Neural crest cell (in vitro differentiated cells): ENCODE data around the gene INTS1. TPM values are rescaled to one million over a fixed set of nuclear protein-coding genes. Genes with fewer than 3 reads are reported as not detected.

ENCODE experiments used
- DNase-seq: peaks from one replicate; pipeline ENCODE4 v3.0.0; 2021; ENCODE audit warnings: low read depth, mixed read lengths, low spot score
- H3K27ac Mint-ChIP-seq: one replicate; pipeline ENCODE4 v1.8.0; 2021; ENCODE audit warnings: mild to moderate bottlenecking, mixed read lengths; ENCODE audit not compliant: unreplicated experiment
- H3K27me3 Mint-ChIP-seq: 2 replicates; pipeline ENCODE4 v1.8.0; 2021; ENCODE audit warnings: low read depth, mild to moderate bottlenecking, mixed read lengths
- H3K36me3 Mint-ChIP-seq: 2 replicates; pipeline ENCODE4 v1.8.0; 2021; ENCODE audit warnings: low read depth, mild to moderate bottlenecking, mixed read lengths
- H3K4me1 Mint-ChIP-seq: 2 replicates; pipeline ENCODE4 v1.8.0; 2021; ENCODE audit warnings: mixed read lengths
- H3K4me3 Mint-ChIP-seq: one replicate; pipeline ENCODE4 v1.8.0; 2021; ENCODE audit warnings: mild to moderate bottlenecking, mixed read lengths
- H3K9me3 Mint-ChIP-seq: 2 replicates; pipeline ENCODE4 v1.8.0; 2021; ENCODE audit warnings: mixed read lengths
- total RNA-seq: library from RNA; stranded (reverse); gene quantifications from 2 replicates; pipeline ENCODE4 v1.2.1, GENCODE V29; 2021
- TF ChIP-seq, protein P1 (sequence below): fragments of 200-600 bp; sonication (generic); conservative IDR thresholded peaks from 2 replicates; pipeline ENCODE4 v1.5.0; 2021; ENCODE audit warnings: antibody characterized with exemption, mild to moderate bottlenecking

The INTS1 gene
- total RNA-seq, 1 donor from 2014 or later = 134 TPM

- TF ChIP-seq, protein P1, sequence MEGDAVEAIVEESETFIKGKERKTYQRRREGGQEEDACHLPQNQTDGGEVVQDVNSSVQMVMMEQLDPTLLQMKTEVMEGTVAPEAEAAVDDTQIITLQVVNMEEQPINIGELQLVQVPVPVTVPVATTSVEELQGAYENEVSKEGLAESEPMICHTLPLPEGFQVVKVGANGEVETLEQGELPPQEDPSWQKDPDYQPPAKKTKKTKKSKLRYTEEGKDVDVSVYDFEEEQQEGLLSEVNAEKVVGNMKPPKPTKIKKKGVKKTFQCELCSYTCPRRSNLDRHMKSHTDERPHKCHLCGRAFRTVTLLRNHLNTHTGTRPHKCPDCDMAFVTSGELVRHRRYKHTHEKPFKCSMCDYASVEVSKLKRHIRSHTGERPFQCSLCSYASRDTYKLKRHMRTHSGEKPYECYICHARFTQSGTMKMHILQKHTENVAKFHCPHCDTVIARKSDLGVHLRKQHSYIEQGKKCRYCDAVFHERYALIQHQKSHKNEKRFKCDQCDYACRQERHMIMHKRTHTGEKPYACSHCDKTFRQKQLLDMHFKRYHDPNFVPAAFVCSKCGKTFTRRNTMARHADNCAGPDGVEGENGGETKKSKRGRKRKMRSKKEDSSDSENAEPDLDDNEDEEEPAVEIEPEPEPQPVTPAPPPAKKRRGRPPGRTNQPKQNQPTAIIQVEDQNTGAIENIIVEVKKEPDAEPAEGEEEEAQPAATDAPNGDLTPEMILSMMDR = no peak
- DNase-seq = no peak
- Mint-ChIP-seq H3K4me1 (no peaks in the 10 kb centered on the region), H3K27me3 (no peaks in the 10 kb centered on the region), H3K27ac (no peak overlapping the region), H3K9me3 (no peaks in the 10 kb centered on the region), H3K4me3 (no peak overlapping the region), H3K36me3 (no peaks in the 10 kb centered on the region)
Observed at GRCh38 chr7:1550005-1550845, 46.0 kb upstream of the INTS1 start.

GRCh38 chr7:1549357-1550004 is 45.3 kb upstream of the INTS1 start:
- H3K9me3 Mint-ChIP-seq = no peaks in the 10 kb centered on the region
- no peak overlapping the region for H3K4me3 Mint-ChIP-seq
- TF ChIP-seq, protein P1 = no peak
- no peaks in the 10 kb centered on the region for H3K27me3 Mint-ChIP-seq
- H3K36me3 Mint-ChIP-seq = no peaks in the 10 kb centered on the region
- H3K27ac Mint-ChIP-seq = no peak overlapping the region
- no peak for DNase-seq
- H3K4me1 Mint-ChIP-seq = no peaks in the 10 kb centered on the region

GRCh38 chr7:1548944-1549343 is 44.8 kb upstream of the INTS1 start:
- no peak for DNase-seq
- no peaks in the 10 kb centered on the region for H3K27me3 Mint-ChIP-seq
- H3K4me1 Mint-ChIP-seq = no peaks in the 10 kb centered on the region
- H3K4me3 Mint-ChIP-seq = no peak overlapping the region
- H3K27ac Mint-ChIP-seq = no peak overlapping the region
- TF ChIP-seq, protein P1 = no peak
- H3K36me3 Mint-ChIP-seq = no peaks in the 10 kb centered on the region
- H3K9me3 Mint-ChIP-seq = no peaks in the 10 kb centered on the region

DNA sequence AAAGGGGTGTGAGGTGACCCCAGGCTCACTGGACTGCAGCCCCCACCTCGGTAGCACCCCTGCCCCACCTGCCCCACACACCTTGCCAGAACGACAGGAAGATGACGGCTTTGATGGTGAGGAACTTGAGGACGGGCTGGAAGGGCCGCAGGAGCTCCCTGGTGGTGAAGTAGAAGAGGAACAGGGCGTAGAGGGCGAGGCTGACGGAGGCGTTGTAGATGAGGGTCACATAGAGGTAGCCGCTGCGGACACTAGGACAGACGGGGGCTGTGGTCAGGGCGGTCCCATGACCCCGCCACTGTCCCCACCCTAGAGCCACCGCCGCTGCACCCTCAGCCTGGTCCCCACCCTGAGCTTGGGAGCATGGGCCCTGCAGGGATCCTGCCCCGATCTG is 44.2 kb upstream of the INTS1 start:
- H3K4me1 Mint-ChIP-seq = no peaks in the 10 kb centered on the region
- no peaks in the 10 kb centered on the region for H3K36me3 Mint-ChIP-seq
- TF ChIP-seq, protein P1 = no peak
- no peak overlapping the region for H3K27ac Mint-ChIP-seq
- H3K9me3 Mint-ChIP-seq = no peaks in the 10 kb centered on the region
- H3K4me3 Mint-ChIP-seq = no peak overlapping the region
- no peaks in the 10 kb centered on the region for H3K27me3 Mint-ChIP-seq
- DNase-seq = no peak

GRCh38 chr7:1547777-1548437 is 43.7 kb upstream of the INTS1 start:
- no peaks in the 10 kb centered on the region for H3K36me3 Mint-ChIP-seq
- no peaks in the 10 kb centered on the region for H3K27me3 Mint-ChIP-seq
- H3K27ac Mint-ChIP-seq = no peak overlapping the region
- TF ChIP-seq, protein P1 = no peak
- H3K9me3 Mint-ChIP-seq = no peaks in the 10 kb centered on the region
- H3K4me1 Mint-ChIP-seq = no peaks in the 10 kb centered on the region
- DNase-seq = no peak
- H3K4me3 Mint-ChIP-seq = no peak overlapping the region
